DOHH2 (cell line): Measurements from ENCODE around the gene TRIM41.
A peak's percentile ranks its signal among the peaks of the same experiment; 100 is the strongest.

ENCODE experiments used
- CTCF ChIP-seq: fragments of 200-600 bp; sonication (generic); IDR thresholded peaks from one replicate; pipeline ENCODE4 v1.5.1; 2014; ENCODE audit warnings: antibody characterized with exemption, mild to moderate bottlenecking, low read depth, low read length; ENCODE audit not compliant: poor library complexity, severe bottlenecking
- EZH2phosphoT487 ChIP-seq: fragments of 200-600 bp; sonication (generic); IDR thresholded peaks from 2 replicates; pipeline ENCODE4 v1.6.1; 2017; ENCODE audit warnings: borderline replicate concordance, mild to moderate bottlenecking, antibody characterized with exemption, low read length, moderate library complexity, mixed read lengths

DNA sequence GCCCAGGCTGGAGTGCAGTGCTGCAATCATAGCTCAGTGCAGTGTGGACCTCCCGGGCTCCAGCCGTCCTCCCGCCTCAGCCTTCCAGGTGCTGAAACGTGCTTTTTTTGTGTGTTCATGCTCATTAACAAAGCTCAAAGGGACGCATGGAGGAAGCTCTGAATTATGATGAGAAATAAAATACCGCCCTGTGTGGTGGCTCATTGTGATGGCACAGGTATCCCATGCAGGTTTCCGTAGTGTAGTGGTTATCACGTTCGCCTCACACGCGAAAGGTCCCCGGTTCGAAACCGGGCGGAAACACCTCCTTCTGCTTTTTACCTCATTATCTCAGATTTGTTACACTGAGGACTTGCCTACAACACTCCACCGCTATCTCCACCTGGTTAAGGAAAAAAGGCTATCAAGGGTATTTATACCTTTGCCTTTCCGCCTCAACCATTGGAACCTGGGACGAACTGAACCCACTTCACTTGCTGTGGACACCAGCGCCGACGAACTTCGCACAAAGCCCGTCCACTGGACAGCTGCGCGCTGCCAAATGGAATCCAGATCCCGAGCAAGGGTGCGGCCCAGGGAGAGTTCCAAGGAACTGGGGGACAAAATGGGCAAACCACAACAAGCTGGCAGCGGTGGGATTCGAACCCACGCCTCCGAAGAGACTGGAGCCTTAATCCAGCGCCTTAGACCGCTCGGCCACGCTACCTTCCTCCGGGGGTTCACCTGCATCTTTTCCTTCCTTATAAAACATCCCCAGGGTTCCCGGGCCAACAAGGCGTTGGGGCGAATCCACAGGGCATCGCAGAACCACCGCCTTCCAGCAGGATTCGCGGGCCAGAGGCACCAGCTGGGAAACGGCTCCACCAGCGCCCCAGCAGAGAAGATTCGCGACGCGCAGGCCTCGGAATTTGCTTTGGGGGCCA, 49.4 kb upstream of the TRIM41 start:
- TF ChIP-seq CTCF (peak; percentile 49), EZH2phosphoT487 (no peak)
